Transverse colon (tissue), 4 donors: ENCODE data around the gene ETHE1. TPM values are rescaled to one million over a fixed set of nuclear protein-coding genes. Genes with fewer than 3 reads are reported as not detected.

Experiments used
- DNase-seq: peaks from one replicate; pipeline ENCODE4 v3.0.0-alpha.2; 2019
- H3K27ac ChIP-seq, 4 donors: fragments of 200-600 bp; sonication (generic); 2 replicates each; pipeline ENCODE4 v1.5.1; 2016 to 2018; ENCODE audit warnings: inconsistent platforms in 4 of 4
- H3K27me3 ChIP-seq: fragments of 200-600 bp; sonication (generic); 2 replicates; pipeline ENCODE4 v1.5.1; 2017; ENCODE audit warnings: inconsistent platforms
- H3K36me3 ChIP-seq, 4 donors: fragments of 200-600 bp; sonication (generic); 2 replicates each; pipeline ENCODE4 v1.5.1; 2017 to 2019; ENCODE audit warnings: inconsistent platforms in 4 of 4
- H3K4me1 ChIP-seq, 4 donors: fragments of 200-600 bp; sonication (generic); 2 replicates each; pipeline ENCODE4 v1.5.1; 2017 to 2020; ENCODE audit warnings: inconsistent platforms in 4 of 4
- H3K4me3 ChIP-seq, 4 donors: fragments of 200-600 bp; sonication (generic); 1 replicate in 1 of 4; 2 replicates in 3 of 4; pipeline versions ENCODE4 v1.5.1 to v1.6.1; 2017 to 2019; ENCODE audit warnings: inconsistent platforms in 4 of 4
- H3K9me3 ChIP-seq, 2 donors: fragments of 200-600 bp; sonication (generic); 2 replicates each; pipeline ENCODE4 v1.5.1; 2017 to 2019; ENCODE audit warnings: inconsistent platforms in 2 of 2
- CTCF ChIP-seq, 5 experiments: fragments of 200-600 bp in 3 of 5; fragments of 450-650 bp in 2 of 5; sonication (generic) in 3 of 5; IDR thresholded peaks; 1 replicate in 2 of 5; 2 replicates in 3 of 5; pipeline ENCODE4 v1.5.1; 2016 to 2017; ENCODE audit warnings: antibody characterized with exemption in 5 of 5, inconsistent platforms in 3 of 5, mild to moderate bottlenecking in 2 of 5, moderate library complexity in 1 of 5
- EP300 ChIP-seq: sonication (generic); formaldehyde crosslinking; IDR thresholded peaks from one replicate; pipeline ENCODE4 v1.6.1; 2017; ENCODE audit warnings: antibody characterized with exemption, low read depth
- POLR2A ChIP-seq: fragments of 450-650 bp; IDR thresholded peaks from one replicate; pipeline ENCODE4 v1.6.1; 2016; ENCODE audit warnings: antibody characterized with exemption, mild to moderate bottlenecking, moderate library complexity
- POLR2AphosphoS5 ChIP-seq, 3 donors: sonication (generic); formaldehyde crosslinking; IDR thresholded peaks; one replicate each; pipeline ENCODE4 v1.6.1; 2016; ENCODE audit warnings: antibody characterized with exemption in 3 of 3
- WGBS, 2 donors: methylation state at CpG; one replicate each; pipeline ENCODE4 v1.1.5; 2018; ENCODE audit warnings: low coverage in 1 of 2; 5-methylcytosine and 5-hydroxymethylcytosine counted together
- in situ Hi-C, 4 donors: fragments of 200-750 bp; cut with MboI; loops; one replicate each; pipeline versions ENCODE4 v1.15.0 to v1.15.1; 2017; ENCODE audit warnings: low sequenced_read_pairs in 3 of 4, low pct_ligation_motif_present in 1 of 4, low pct_unique_long_range_greater_than_20kb in 1 of 4
- intact Hi-C: fragments of 100-400 bp; cut with DNase I; formaldehyde crosslinking; loops from one replicate; pipeline ENCODE4 v1.15.1; 2023; ENCODE audit warnings: low total_unique reads
- total RNA-seq, 4 donors: library from RNA; depleted of rRNA; stranded (reverse); fragments of >200 nt; gene quantifications; one replicate each; pipeline ENCODE4 v1.1.0, GENCODE V29; 2016

Gene ETHE1
- total RNA-seq, 4 donors from 2014 or later = 438 to 667 (median 458) TPM

- WGBS, 2 donors = 61 to 66% methylated on average over 2 to 5 of the region's 5 CpGs
- intact Hi-C loops = no loop called here
- Histone ChIP-seq H3K9me3 (no peaks in the 10 kb centered on the region), H3K4me3 (no peak overlapping the region), H3K36me3 (no peaks in the 10 kb centered on the region), H3K27me3 (no peaks in the 10 kb centered on the region), H3K4me1 (no peaks in the 10 kb centered on the region), H3K27ac (no peak overlapping the region)
- DNase-seq = no peak
- in situ Hi-C loops = no loop called here
- no peak for TF ChIP-seq POLR2A
- no peak for TF ChIP-seq EP300
- TF ChIP-seq POLR2AphosphoS5 (IDR thresholded peaks at IDR 0.05) = no peak
- no peak for TF ChIP-seq CTCF (IDR thresholded peaks at IDR 0.05)
Measured at GRCh38 chr19:43489310-43489709, 37.7 kb downstream of the ETHE1 start.

- Histone ChIP-seq H3K36me3 (no peaks in the 10 kb centered on the region), H3K27me3 (no peaks in the 10 kb centered on the region), H3K27ac (no peak overlapping the region), H3K4me3 (no peak overlapping the region), H3K4me1 (no peaks in the 10 kb centered on the region), H3K9me3 (no peaks in the 10 kb centered on the region)
- intact Hi-C loops = no loop called here
- no peak for DNase-seq
- WGBS, 2 donors = 92 to 94% methylated on average over 3 to 8 of the region's 8 CpGs
- in situ Hi-C loops = no loop called here
- TF ChIP-seq POLR2AphosphoS5 (IDR thresholded peaks at IDR 0.05) = no peak
- no peak for TF ChIP-seq EP300
- TF ChIP-seq POLR2A = no peak
- no peak for TF ChIP-seq CTCF (IDR thresholded peaks at IDR 0.05)
Measured at GRCh38 chr19:43488179-43488578, 38.8 kb downstream of the ETHE1 start.

- TF ChIP-seq POLR2AphosphoS5 (IDR thresholded peaks at IDR 0.05) = no peak
- no peak for TF ChIP-seq POLR2A
- TF ChIP-seq EP300 = no peak
- TF ChIP-seq CTCF (IDR thresholded peaks at IDR 0.05) = no peak
- H3K4me1 ChIP-seq = no peaks in the 10 kb centered on the region
Measured at GRCh38 chr19:43486412-43486811, 40.6 kb downstream of the ETHE1 start.

GRCh38 chr19:43485951-43486350 lies 41.0 kb downstream of the ETHE1 start:
- H3K27ac ChIP-seq = no peak overlapping the region
- no peak for DNase-seq
- no peaks in the 10 kb centered on the region for H3K9me3 ChIP-seq
- H3K4me3 ChIP-seq = no peak overlapping the region
- WGBS, 2 donors = 81 to 86% methylated on average over 2 to 6 of the region's 6 CpGs
- in situ Hi-C loops (no loop called here), intact Hi-C loops (no loop called here)
- no peaks in the 10 kb centered on the region for H3K36me3 ChIP-seq
- TF ChIP-seq CTCF (IDR thresholded peaks at IDR 0.05) = no peak
- no peak for TF ChIP-seq POLR2A
- TF ChIP-seq POLR2AphosphoS5 (IDR thresholded peaks at IDR 0.05) = no peak
- TF ChIP-seq EP300 = no peak
- no peaks in the 10 kb centered on the region for H3K4me1 ChIP-seq
- H3K27me3 ChIP-seq = no peaks in the 10 kb centered on the region

More at GRCh38 chr19:43486412-43486811, 40.6 kb downstream of the ETHE1 start:
- intact Hi-C loops (no loop called here), in situ Hi-C loops (no loop called here)
- Histone ChIP-seq H3K36me3 (no peaks in the 10 kb centered on the region), H3K9me3 (no peaks in the 10 kb centered on the region), H3K27ac (no peak overlapping the region), H3K27me3 (no peaks in the 10 kb centered on the region), H3K4me3 (no peak overlapping the region)
- no peak for DNase-seq
- 92% methylated on average over 7 of the region's 7 CpGs; no CpG with 5 or more reads in 1 of the 2 donors for WGBS, 2 donors
